NCI-H1092 (cell line): ENCODE measurements around the gene RNGTT.
"Not testable (repeated sequence)": the region's sequence is repeated elsewhere in the genome, so short reads cannot be mapped to it uniquely, and the experiment has no call there.

Source experiments
- DNase-seq: peaks from one replicate; lab custom pipeline; 2025; lab: John Stamatoyannopoulos, UW

The RNGTT gene

GRCh38 chr6:88910922-88911778, 52.3 kb downstream of the RNGTT start:
- no peak for DNase-seq

- no peak for DNase-seq
Measured at GRCh38 chr6:88908598-88909548, 54.5 kb downstream of the RNGTT start.

- DNase-seq, result not testable (repeated sequence)
Measured at GRCh38 chr6:88907148-88907547, 56.3 kb downstream of the RNGTT start.

- DNase-seq, result no peak
Measured at GRCh38 chr6:88899569-88900316, 63.7 kb downstream of the RNGTT start.

GRCh38 chr6:88895911-88896310, 67.5 kb downstream of the RNGTT start:
- no peak for DNase-seq

- DNase-seq, result no peak
Measured at GRCh38 chr6:88890860-88891845, 72.3 kb downstream of the RNGTT start.

GRCh38 chr6:88890394-88890793, 73.0 kb downstream of the RNGTT start:
- no peak for DNase-seq

GRCh38 chr6:88884361-88884760, 79.1 kb downstream of the RNGTT start:
- no peak for DNase-seq

- DNase-seq, result no peak
Measured at GRCh38 chr6:88882536-88882935, 80.9 kb downstream of the RNGTT start.

- DNase-seq, result no peak
Measured at GRCh38 chr6:88881451-88881850, 82.0 kb downstream of the RNGTT start.

- no peak for DNase-seq
Measured at GRCh38 chr6:88880021-88880420, 83.4 kb downstream of the RNGTT start.

GRCh38 chr6:88877893-88878292, 85.5 kb downstream of the RNGTT start:
- no peak for DNase-seq

GRCh38 chr6:88872962-88873361, 90.5 kb downstream of the RNGTT start:
- DNase-seq, result no peak

- DNase-seq, result no peak
Measured at GRCh38 chr6:88871498-88871897, 91.9 kb downstream of the RNGTT start.

- peak; percentile 19 for DNase-seq
Measured at GRCh38 chr6:88870717-88871330, 92.6 kb downstream of the RNGTT start.

GRCh38 chr6:88869263-88870020, 94.0 kb downstream of the RNGTT start:
- DNase-seq, result no peak

- DNase-seq, result no peak
Measured at GRCh38 chr6:88867841-88868731, 95.3 kb downstream of the RNGTT start.

- no peak for DNase-seq
Measured at GRCh38 chr6:88866856-88867255, 96.6 kb downstream of the RNGTT start.

- no peak for DNase-seq
Measured at GRCh38 chr6:88865275-88865674, 98.1 kb downstream of the RNGTT start.
